ENCODE data around the gene GVQW3. TPM values are rescaled to one million over a fixed set of nuclear protein-coding genes. Genes with fewer than 3 reads are reported as not detected.

Gene GVQW3
- total RNA-seq, 2 donors from 2014 or later, result 0.68 to 3.2 TPM

DNA sequence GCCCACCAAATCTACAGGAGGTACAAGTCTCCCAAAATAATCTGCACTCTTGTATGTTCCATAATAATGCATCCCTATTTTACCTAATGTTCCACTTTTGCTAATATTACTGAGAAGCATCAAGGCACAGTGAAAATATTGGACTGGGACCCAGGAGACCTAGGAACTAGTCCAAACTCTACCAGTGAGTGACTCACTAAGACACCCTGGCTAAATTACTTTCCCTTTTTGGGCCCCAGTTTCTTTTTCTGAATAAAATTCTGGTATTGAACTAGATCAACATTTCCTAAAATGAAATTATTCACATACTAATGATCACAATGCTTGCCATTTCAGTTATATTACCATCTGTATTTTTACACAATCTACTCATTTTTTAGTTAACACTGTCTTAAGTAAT, 19.7 kb upstream of the GVQW3 start:
- TF ChIP-seq, protein P1, sequence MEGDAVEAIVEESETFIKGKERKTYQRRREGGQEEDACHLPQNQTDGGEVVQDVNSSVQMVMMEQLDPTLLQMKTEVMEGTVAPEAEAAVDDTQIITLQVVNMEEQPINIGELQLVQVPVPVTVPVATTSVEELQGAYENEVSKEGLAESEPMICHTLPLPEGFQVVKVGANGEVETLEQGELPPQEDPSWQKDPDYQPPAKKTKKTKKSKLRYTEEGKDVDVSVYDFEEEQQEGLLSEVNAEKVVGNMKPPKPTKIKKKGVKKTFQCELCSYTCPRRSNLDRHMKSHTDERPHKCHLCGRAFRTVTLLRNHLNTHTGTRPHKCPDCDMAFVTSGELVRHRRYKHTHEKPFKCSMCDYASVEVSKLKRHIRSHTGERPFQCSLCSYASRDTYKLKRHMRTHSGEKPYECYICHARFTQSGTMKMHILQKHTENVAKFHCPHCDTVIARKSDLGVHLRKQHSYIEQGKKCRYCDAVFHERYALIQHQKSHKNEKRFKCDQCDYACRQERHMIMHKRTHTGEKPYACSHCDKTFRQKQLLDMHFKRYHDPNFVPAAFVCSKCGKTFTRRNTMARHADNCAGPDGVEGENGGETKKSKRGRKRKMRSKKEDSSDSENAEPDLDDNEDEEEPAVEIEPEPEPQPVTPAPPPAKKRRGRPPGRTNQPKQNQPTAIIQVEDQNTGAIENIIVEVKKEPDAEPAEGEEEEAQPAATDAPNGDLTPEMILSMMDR (IDR thresholded peaks at IDR 0.05), result no peak
- H3K36me3 ChIP-seq, result no peaks in the 10 kb centered on the region
- H3K27ac ChIP-seq, result peak overlapping the region; percentile 23 to 50
- H3K9me3 ChIP-seq, result no peaks in the 10 kb centered on the region
- H3K4me3 ChIP-seq, result peak overlapping the region; percentile 36
- no peak for ATAC-seq (ENCODE audit: insufficient number of reproducible peaks, low FRiP score, low read depth)
- H3K4me1 ChIP-seq (ENCODE audit: control insufficient read depth in 1 of 2, low read depth in 2 of 2), result peaks cover 0 to 21% of the 10 kb centered on the region in 2 donors
- no peak for DNase-seq (ENCODE audit: low spot score)
- H3K27me3 ChIP-seq (replicated peaks; ENCODE audit: insufficient read depth), result no peaks in the 10 kb centered on the region

DNA sequence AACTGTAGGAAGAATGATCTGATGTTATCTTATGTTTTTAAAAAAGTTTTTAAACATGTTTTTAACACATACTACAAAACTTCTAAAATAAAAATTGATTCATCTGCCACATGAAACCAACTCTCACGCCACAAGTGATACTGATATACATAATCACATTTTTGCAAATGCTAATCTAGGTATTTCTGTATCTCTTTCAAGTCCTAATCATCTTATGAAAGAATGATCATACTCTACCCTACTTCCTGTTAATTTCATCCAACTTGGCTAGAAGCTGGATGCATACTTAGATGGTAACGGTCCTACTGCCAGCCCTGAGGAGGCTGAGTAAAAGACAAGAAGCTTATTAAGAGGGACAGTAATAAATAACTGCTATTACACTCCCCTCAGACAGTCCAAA, 19.3 kb upstream of the GVQW3 start:
- TF ChIP-seq, protein P1 (IDR thresholded peaks at IDR 0.05), result no peak
- H3K27ac ChIP-seq, result peak overlapping the region; percentile 36 to 50
- ATAC-seq (ENCODE audit: insufficient number of reproducible peaks, low FRiP score, low read depth) (no peak), DNase-seq (ENCODE audit: low spot score) (no peak)
- H3K27me3 ChIP-seq (replicated peaks; ENCODE audit: insufficient read depth), result no peaks in the 10 kb centered on the region
- peak overlapping the region; percentile 36 for H3K4me3 ChIP-seq
- peaks cover 0 to 23% of the 10 kb centered on the region in 2 donors for H3K4me1 ChIP-seq (ENCODE audit: control insufficient read depth in 1 of 2, low read depth in 2 of 2)
- H3K9me3 ChIP-seq, result no peaks in the 10 kb centered on the region
- H3K36me3 ChIP-seq, result no peaks in the 10 kb centered on the region

DNA sequence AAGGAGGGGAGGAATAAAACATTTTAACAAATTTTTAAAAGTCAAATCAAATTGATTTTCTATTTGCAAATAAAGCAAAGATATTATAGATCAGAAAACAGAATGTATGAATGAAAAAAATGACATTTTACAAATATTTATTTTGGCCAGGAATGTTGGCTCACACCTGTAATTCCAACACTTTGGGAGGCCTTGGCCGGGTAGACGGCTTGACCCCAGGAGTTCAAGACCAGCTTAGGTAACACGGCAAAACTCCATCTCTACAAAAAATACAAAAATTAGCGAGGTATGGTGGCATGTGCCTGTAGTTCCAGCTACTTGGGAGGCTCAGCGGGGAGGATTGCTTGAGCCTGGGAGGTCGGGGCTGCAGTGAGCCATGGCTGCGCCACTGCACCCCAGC, 18.4 kb upstream of the GVQW3 start:
- peak overlapping the region; percentile 36 to 50 for H3K27ac ChIP-seq
- DNase-seq (ENCODE audit: low spot score) (no peak), ATAC-seq (ENCODE audit: insufficient number of reproducible peaks, low FRiP score, low read depth) (no peak)
- H3K4me3 ChIP-seq, result no peak overlapping the region
- peaks cover 0 to 32% of the 10 kb centered on the region in 2 donors for H3K4me1 ChIP-seq (ENCODE audit: control insufficient read depth in 1 of 2, low read depth in 2 of 2)
- H3K27me3 ChIP-seq (replicated peaks; ENCODE audit: insufficient read depth), result no peaks in the 10 kb centered on the region
- TF ChIP-seq, protein P1 (IDR thresholded peaks at IDR 0.05), result no peak
- H3K9me3 ChIP-seq, result no peaks in the 10 kb centered on the region
- H3K36me3 ChIP-seq, result no peaks in the 10 kb centered on the region

DNA sequence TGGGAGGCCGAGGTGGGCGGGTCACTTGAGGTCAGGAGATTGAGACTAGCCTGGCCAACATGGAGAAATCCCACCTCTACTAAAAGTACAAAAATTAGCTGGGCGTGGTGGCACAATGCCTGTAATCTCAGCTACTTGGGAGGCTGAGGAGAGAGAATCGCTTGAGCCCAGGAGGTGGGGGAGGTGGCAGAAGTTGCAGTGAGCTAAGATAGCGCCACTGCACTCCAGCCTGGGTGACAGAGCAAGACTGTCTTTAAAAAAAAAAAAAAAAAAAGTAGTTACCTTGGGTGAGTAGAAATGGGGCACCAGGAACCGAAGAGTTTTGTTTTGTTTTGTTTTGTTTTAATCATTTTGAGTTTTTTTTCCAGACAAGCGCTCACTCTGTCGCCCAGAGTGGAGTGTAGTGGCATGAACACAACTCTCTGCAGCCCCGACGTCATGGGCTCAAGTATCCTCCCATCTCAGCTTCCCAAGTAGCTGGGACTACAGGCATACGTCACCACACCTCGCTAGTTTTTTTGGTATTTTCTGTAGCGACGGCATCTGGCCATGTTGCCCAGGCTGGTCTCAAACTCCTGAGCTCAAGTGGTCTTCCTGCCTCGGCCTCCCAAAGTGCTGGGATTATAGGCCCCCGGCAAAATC, 16.0 kb upstream of the GVQW3 start:
- Histone ChIP-seq H3K4me3 (no peak overlapping the region), H3K27me3 (replicated peaks; ENCODE audit: insufficient read depth) (no peaks in the 10 kb centered on the region), H3K9me3 (no peaks in the 10 kb centered on the region), H3K27ac (no peak overlapping the region), H3K4me1 (ENCODE audit: control insufficient read depth in 1 of 2, low read depth in 2 of 2) (peaks cover 0 to 38% of the 10 kb centered on the region in 2 donors), H3K36me3 (no peaks in the 10 kb centered on the region)
- ATAC-seq (ENCODE audit: insufficient number of reproducible peaks, low FRiP score, low read depth), result no peak
- DNase-seq (ENCODE audit: low spot score), result no peak
- TF ChIP-seq, protein P1 (IDR thresholded peaks at IDR 0.05), result no peak

DNA sequence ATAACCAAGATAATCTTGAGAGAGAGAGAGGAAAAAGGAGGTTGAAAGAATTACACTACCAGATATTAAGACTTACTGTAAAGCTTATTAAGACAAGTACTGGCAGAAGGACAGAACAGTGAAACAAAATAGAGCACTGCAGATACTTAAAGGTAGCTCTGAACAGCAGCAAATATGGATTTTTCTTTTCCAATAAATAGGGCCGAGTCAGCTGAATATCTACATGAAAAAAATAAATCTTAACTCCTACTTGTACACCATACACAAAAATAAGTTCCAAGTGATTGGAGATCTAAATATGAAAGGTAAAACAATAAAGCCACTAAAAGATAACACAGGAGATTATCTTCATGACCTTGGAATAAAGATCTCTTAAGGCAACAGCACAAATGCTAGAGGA, 12.6 kb upstream of the GVQW3 start:
- H3K4me3 ChIP-seq, result no peak overlapping the region
- H3K9me3 ChIP-seq, result no peaks in the 10 kb centered on the region
- no peak for DNase-seq (ENCODE audit: low spot score)
- ATAC-seq (ENCODE audit: insufficient number of reproducible peaks, low FRiP score, low read depth), result no peak
- no peak overlapping the region for H3K27ac ChIP-seq
- H3K36me3 ChIP-seq, result no peaks in the 10 kb centered on the region
- peaks cover 7 to 24% of the 10 kb centered on the region in 2 donors for H3K4me1 ChIP-seq (ENCODE audit: control insufficient read depth in 1 of 2, low read depth in 2 of 2)
- H3K27me3 ChIP-seq (replicated peaks; ENCODE audit: insufficient read depth), result no peaks in the 10 kb centered on the region
- TF ChIP-seq, protein P1 (IDR thresholded peaks at IDR 0.05), result no peak
